Right atrium auricular region (tissue), 2 donors: ENCODE measurements around the gene APOB. TPM values are rescaled to one million over a fixed set of nuclear protein-coding genes. Genes with fewer than 3 reads are reported as not detected.

Experiments
- DNase-seq: peaks from one replicate; pipeline ENCODE4 v3.0.0-alpha.2; 2019; ENCODE audit warnings: low spot score
- H3K27ac ChIP-seq, 2 donors: fragments of 200-600 bp; sonication (generic); 1 replicate in 1 of 2; 2 replicates in 1 of 2; pipeline ENCODE4 v1.5.1; 2016 to 2019
- H3K27me3 ChIP-seq, 2 donors: fragments of 200-600 bp; sonication (generic); one replicate each; pipeline versions ENCODE4 v1.5.1 to v1.6.0; 2017 to 2019
- H3K36me3 ChIP-seq: fragments of 200-600 bp; sonication (generic); one replicate; pipeline ENCODE4 v1.5.1; 2016
- H3K4me1 ChIP-seq, 2 donors: fragments of 200-600 bp; sonication (generic); one replicate each; pipeline versions ENCODE4 v1.5.1 to v1.6.0; 2017 to 2019
- H3K4me3 ChIP-seq, 2 donors: fragments of 200-600 bp; sonication (generic); 1 replicate in 1 of 2; 2 replicates in 1 of 2; pipeline ENCODE4 v1.5.1; 2017 to 2019; ENCODE audit warnings: mild to moderate bottlenecking in 1 of 2, moderate library complexity in 1 of 2
- H3K9me3 ChIP-seq, 2 donors: fragments of 200-600 bp; sonication (generic); one replicate each; pipeline ENCODE4 v1.5.1; 2019
- total RNA-seq, 2 donors: library from RNA; depleted of rRNA; stranded (reverse); fragments of >200 nt; gene quantifications; one replicate each; pipeline ENCODE4 v1.1.0, GENCODE V29; 2016
- TF ChIP-seq, protein P1 (sequence below), 2 donors: fragments of 200-600 bp; sonication (generic); IDR thresholded peaks; one replicate each; pipeline ENCODE4 v1.5.1; 2019; ENCODE audit warnings: antibody characterized with exemption in 2 of 2

APOB gene
- total RNA-seq, 2 donors from 2014 or later, result 20.1 to 45.3 TPM

DNA sequence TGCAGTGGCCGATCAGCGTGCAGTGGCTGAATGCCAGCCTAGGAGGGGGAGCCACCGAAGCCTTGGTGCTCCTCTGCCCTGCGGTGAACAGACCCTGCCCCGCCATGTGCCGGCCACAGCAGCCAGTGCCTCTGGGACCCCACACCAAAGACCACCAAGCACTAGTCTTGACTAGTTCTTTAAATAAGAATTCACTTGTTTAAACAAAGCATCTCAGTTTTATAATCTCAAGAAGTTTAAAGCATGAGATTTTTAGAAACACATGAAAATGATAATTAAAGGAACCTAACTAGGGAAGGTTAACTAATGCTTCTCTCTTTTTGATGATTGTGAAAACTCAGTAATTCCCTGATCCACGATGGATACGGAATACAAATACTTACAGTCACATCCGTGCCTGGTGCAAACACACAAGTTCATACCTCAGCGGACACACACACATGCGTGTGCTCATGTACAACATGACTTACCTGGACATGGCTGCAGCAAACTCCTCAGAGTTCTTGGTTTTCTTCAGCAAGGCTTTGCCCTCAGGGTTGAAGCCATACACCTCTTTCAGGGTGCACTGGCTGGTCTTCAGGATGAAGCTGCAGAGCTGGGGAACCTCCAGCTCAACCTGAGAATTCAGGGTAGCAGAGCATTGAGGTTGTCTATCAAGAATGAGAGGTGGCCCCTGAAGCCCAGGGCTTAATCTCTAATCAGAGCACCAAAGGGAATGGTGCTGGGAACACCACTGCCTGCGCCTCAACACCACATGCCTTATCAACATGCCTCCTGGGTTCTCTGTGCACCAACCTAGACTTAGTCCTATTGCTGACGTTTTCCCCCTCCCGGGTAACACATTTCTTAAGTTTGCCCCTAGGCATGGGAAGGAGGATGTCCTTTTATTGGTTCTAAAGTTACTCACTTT, 3.1 kb downstream of the APOB start:
- Histone ChIP-seq H3K27me3 (no peaks in the 10 kb centered on the region), H3K36me3 (peaks cover 16% of the 10 kb centered on the region), H3K9me3 (no peaks in the 10 kb centered on the region), H3K4me1 (peaks cover 0 to 24% of the 10 kb centered on the region in 2 donors), H3K4me3 (peak overlapping the region in 1 of 2 donors; percentile 40), H3K27ac (peak overlapping the region; percentile 78 to 88)
- TF ChIP-seq, protein P1, sequence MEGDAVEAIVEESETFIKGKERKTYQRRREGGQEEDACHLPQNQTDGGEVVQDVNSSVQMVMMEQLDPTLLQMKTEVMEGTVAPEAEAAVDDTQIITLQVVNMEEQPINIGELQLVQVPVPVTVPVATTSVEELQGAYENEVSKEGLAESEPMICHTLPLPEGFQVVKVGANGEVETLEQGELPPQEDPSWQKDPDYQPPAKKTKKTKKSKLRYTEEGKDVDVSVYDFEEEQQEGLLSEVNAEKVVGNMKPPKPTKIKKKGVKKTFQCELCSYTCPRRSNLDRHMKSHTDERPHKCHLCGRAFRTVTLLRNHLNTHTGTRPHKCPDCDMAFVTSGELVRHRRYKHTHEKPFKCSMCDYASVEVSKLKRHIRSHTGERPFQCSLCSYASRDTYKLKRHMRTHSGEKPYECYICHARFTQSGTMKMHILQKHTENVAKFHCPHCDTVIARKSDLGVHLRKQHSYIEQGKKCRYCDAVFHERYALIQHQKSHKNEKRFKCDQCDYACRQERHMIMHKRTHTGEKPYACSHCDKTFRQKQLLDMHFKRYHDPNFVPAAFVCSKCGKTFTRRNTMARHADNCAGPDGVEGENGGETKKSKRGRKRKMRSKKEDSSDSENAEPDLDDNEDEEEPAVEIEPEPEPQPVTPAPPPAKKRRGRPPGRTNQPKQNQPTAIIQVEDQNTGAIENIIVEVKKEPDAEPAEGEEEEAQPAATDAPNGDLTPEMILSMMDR (IDR thresholded peaks at IDR 0.05), result no peak
- DNase-seq, result no peak

DNA sequence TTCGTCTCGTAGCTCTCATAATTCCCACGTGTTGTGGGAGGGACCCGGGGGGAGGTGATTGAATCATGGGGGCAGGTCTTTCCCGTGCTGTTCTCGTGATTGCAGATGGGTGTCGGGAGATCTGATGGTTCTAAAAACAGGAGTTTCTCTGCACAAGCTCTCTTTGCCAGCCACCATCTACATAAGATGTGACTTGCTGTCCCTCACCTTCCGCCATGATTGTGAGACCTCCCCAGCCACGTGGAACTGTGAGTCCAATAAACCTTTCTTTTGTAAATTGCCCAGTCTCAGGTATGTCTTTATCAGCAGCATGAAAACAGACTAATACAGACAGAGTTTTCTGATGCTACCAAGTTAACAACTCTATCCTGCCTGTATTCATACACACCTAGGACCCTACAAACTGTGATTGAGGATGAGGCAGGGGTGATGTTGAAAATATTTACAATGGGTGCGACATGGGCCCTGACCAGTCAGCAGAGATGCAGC, 3.9 kb downstream of the APOB start:
- no peaks in the 10 kb centered on the region for H3K9me3 ChIP-seq
- peak overlapping the region; percentile 78 to 88 for H3K27ac ChIP-seq
- no peak for DNase-seq
- no peaks in the 10 kb centered on the region for H3K27me3 ChIP-seq
- peaks cover 20% of the 10 kb centered on the region for H3K36me3 ChIP-seq
- H3K4me3 ChIP-seq, result peak overlapping the region in 1 of 2 donors; percentile 40
- TF ChIP-seq, protein P1 (IDR thresholded peaks at IDR 0.05), result no peak
- peaks cover 0 to 24% of the 10 kb centered on the region in 2 donors for H3K4me1 ChIP-seq

DNA sequence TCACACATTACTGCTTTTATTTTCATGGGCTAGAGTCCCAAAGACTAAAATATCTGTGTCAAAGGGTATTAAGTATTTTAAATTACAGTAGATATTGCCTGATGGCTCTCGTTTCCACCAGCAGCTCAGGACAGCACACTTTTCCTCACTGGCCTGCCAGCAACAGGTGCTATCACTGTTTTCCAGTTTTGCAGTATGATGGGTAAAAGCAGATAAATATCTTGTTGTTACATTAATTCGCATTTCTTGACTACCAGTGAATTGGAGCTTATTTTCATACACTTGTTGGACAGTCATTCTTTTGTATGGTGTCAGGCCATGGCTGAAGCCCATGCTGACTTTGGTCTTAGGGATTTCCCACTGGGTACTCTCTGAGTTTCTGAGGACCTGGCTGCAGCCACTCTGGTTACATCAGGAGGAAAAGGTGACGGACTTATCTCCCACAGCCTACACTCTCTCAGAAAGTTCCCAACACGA, 4.8 kb downstream of the APOB start:
- Histone ChIP-seq H3K27me3 (no peaks in the 10 kb centered on the region), H3K36me3 (peaks cover 28% of the 10 kb centered on the region), H3K4me1 (peaks cover 0 to 24% of the 10 kb centered on the region in 2 donors), H3K4me3 (no peak overlapping the region), H3K9me3 (no peaks in the 10 kb centered on the region), H3K27ac (peak overlapping the region; percentile 78 to 88)
- TF ChIP-seq, protein P1 (IDR thresholded peaks at IDR 0.05), result no peak
- DNase-seq, result no peak

DNA sequence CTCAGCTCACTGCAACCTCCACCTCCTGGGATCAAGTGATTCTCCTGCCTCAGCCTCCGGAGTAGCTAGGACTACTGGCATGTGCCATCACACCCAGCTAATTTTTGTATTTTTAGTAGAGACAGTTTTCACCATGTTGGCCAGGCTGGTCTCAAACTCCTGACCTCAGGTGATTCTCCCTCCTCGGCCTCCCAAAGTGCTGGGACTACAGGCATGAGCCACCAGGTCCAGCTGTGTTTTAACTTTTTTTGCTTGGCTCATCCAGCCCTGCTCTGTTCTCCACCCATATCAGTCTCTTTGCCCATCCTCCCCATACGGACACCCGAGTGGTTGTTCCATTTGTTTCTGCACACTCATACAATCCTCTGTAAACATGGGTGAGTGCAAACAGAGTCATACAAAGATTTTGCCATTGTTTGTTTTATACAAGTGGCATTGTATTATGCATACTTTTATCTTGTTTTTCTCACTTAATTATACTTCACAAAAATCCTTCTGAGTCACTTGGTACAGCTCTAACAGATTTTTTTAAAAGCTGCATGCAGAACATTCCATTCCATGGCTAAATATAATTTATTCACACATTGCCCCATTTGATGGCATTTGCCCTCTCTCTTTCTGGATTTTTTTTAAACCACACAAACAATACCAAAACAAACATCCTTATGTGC, 5.3 kb downstream of the APOB start:
- peak overlapping the region; percentile 78 to 88 for H3K27ac ChIP-seq
- peaks cover 34% of the 10 kb centered on the region for H3K36me3 ChIP-seq
- H3K27me3 ChIP-seq, result no peaks in the 10 kb centered on the region
- TF ChIP-seq, protein P1 (IDR thresholded peaks at IDR 0.05), result no peak
- no peak overlapping the region for H3K4me3 ChIP-seq
- H3K4me1 ChIP-seq, result peaks cover 0 to 23% of the 10 kb centered on the region in 2 donors
- H3K9me3 ChIP-seq, result no peaks in the 10 kb centered on the region
- DNase-seq, result no peak

DNA sequence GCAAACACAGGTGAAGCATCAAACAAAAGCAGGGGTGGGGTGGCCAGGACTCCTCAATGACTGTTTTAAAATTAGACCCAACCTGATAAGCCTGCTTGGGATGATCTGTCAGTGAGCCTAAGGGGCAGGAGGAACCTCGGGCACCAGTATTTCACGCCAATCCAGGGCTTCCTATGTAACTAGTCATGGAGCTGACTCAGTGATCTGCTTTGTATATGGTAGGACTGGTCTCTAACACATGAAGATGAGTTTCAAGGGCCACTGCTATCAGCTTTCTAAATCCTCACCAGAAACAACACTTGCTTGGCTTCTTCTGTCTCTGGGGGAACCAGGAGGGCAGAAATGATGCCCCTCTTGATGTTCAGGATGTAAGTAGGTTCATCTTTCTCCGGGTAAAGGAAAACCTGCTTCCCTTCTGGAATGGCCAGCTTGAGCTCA, 6.2 kb downstream of the APOB start:
- Histone ChIP-seq H3K4me1 (peaks cover 0 to 15% of the 10 kb centered on the region in 2 donors), H3K36me3 (peaks cover 37% of the 10 kb centered on the region), H3K27me3 (no peaks in the 10 kb centered on the region), H3K4me3 (no peak overlapping the region), H3K27ac (peak overlapping the region; percentile 78 to 88), H3K9me3 (no peaks in the 10 kb centered on the region)
- no peak for DNase-seq
- TF ChIP-seq, protein P1 (IDR thresholded peaks at IDR 0.05), result no peak
